Activated T-cell treated with anti-CD3 and anti-CD28 coated beads for 1 hour (primary cell): ENCODE measurements around the gene KCTD1.

Source experiments
- DNase-seq: peaks from one replicate; pipeline ENCODE4 v3.0.0-alpha.2; 2020; ENCODE audit warnings: low read depth

KCTD1 gene

DNA sequence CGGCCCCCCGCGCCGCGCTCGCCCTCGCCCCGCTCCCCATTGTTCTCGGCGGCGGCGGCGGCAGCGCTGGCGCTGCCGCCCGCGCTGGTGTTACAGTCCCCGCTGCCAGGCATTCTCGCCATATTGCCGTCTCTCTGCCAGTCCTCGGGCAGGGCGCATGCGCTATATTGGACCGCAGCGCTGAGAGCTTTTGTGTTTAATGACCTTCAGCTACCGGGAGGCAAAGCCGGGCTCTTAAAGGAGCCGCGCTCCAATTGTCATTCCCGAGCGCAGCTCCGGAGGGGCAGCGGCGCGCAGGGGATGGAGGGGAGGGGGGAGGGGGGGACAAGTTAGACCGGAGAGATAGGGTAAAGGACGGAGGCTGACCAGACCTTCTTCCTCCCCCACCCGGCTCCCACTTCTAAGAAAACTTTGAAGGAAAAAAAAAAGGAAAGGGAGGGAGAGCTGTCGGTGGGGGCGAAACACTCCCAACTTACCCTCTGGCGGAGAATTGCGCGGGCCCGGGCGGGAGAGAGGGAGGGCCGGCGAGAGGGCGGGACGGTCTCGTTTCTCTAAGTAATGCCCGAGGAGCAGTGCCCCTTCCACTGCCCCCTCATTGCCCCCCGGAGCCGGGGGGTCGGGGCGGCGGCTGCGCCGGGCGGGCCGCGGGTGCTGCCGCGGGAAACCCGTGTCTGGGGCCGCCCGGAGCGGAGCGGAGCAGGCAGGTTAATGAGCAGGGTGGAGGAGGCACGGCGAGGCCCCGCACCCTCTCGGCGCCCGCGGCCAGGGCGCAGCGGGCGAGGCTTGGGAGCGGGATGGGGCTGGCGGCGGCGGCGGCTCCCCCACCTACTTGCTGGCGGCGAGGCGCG is at the start of gene KCTD1:
TSS of gene KCTD1 (minus strand) at position 139 of the 848 bp plus-strand sequence. CDS start at position 122, 17 bp downstream.
- peak; percentile 41 for DNase-seq

DNA sequence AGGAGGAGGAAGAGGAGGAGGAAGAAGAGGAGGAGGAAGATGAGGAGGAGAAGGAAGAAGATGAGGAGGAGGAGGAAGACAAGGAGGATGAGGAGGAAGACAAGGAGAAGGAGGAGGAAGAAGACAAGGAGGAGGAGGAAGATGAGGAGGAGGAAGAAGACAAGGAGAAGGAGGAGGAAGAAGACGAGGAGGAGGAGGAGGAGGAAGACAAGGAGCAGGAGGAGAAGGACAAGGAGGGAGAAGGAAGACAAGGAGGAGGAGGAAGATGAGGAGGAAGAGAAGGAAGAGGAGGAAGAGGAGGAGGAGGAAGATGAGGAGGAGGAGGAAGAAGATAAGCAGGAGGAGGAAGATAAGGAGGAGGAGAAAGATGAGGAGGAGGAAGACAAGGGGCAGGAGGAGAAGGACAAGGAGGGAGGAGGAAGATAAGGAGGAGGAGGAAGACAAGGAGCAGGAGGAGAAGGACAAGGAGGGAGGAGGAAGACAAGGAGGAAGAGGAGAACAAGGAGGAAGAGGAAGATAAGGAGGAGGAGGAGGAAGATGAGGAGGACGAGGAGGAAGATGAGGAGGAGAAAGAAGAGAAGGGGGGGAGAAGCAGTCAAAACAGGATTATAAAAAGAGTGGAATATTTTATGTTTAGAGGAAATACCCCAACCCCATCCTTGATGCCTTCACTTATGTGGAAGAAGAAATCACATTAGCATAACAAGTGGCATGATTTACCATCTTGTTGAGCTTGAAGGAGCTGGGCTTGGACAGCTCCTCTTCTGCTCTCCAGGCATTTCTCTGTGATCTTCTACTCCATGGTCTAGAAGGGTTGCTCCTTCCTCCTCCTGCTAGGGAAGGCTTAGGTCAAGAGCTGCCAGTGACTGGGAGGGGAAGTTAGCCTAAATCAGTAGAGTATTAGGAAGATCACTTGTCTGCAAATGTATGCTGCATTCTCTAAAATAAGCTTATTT is 45.3 kb upstream of the KCTD1 start:
- no peak for DNase-seq

DNA sequence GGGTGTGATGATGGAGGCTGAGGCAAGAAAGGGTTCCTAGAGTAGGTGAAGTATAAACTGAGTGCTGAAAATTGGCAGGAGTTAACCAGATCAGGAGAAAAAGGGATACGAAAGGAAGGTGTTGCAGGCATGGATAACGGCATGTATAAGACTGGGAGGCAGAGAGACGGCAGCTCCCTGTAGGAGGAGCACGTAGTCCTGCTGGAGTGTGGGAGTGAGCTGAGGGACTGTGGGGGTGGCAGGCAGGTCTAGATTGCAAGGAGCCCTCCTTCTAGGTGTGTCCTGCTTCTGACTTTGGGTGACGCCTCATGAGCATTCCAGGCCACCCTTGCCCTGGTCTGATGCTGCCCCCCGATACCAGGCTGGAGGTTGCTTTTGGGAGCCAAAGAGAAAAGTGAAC is 36.4 kb upstream of the KCTD1 start:
- DNase-seq: no peak

DNA sequence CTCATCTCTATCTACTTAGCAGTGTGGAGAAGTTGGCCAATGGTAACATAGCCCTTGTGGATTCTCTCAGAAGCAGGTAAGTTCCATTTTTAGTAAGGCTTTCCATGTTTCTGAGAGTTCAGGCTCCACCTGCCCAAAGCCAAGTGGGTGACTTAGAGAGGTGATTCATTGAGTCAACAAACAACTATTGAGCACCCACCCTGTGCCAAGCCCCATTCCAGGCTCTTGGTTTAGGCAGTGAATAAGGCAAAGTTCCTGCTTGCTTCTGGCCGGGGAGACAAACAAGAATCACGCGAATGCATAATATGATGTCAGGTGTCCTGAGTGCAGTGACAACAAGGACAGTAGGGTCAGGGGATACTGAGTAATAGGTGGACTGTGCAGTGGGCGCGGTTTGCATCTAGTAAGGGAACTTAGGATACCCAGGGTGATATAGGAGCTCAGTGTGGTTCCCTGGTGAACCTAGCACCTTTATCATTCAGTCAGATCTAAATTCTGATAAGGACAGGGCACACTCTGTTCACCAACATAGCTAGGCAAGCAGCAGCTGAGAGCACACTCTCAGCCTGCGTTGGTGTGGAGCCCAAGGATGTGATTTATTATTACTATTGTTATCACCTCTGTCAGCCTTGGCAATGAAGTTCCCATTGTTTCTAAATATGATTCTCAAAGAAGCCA is 31.7 kb upstream of the KCTD1 start:
- no peak for DNase-seq

DNA sequence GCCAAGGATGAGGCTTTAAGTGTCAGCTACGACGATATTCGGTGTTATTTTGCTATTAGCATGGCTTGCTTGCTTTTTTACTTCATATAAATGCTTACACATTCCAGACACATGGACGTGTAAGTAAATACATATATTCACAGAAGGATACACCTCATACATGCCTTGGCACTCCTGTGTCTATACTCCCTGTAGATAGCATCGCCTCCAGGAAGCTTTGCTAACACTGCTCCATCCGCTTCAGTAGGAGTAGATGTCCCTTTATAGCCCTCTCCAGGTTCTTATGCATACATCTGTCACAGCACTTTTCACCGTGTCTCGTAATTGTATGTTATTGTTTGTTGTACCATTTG is 27.5 kb upstream of the KCTD1 start:
- no peak for DNase-seq

DNA sequence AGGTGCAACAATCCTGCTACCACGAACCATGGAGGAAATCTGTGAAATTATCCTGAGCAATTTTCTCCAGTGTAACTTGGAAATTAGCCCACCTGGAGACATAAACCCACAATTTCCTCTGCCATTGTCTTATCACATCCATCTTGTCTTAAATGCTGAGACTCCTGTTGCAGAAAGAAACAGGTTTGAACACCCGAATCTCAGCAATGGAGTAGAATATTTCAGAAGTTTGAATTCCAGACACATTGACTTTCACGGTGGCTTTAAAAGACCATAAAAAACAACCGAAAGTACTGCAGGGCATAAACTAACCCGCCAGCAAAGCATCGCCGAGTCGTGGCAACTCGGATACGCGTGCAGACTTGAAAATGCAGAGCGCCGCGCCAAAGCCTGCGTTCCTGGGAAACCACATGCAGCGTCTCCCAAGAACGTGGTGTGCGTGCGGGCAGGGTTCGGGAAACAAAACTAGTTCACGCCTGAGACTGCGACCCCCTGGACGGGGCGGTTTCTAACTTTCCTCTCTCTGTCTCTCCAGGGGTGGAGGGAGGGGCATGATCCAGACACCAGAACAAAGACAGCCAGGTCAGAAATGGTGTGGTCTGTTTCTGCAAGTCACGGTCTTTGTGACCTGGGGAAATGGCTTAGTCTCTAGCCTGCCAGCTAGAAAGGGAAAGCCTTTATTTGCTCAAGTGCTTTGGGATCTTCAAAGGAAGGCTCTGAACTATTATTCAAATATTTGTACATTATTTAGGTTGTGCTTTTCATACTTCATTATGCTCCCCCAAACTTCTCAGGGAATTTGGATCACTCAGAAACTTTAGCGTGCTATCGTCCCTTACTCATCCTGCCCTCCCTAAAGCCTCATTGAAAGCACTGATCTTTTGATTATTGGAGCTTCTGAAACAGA is 26.9 kb upstream of the KCTD1 start:
- DNase-seq: no peak

DNA sequence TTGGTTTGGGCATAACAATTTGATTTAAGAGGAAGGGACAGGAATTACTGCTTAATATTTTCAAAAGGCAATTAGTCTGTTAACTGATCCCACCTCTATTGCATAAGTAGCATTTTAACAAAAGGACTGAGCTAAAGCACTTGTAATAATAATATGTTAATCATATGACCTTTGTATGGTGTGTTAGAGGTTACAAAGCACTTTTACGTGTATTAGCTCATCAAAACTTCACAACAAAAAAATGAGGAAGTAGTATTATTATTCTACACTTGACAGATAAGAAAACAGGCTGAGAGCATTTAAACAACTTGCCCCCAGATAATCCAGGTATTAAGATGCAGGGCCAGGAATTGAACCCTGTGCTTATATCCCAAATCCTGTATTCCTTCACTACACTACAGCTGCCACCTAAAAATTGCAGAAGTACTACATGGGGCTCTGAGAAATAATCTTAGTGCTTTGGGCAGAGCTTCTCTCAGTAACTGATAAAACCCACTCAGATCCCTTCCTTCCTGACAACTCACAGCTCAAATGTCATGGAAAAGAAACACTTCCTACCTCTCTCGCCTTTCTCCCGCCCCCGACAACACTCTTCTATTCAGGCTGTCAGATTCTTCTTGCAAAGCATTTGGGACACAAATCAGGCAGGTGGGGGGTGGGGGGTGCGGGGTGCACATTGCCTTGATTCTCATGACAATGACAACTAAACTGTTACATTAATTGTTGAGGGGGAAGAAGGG is 20.7 kb upstream of the KCTD1 start:
- no peak for DNase-seq

DNA sequence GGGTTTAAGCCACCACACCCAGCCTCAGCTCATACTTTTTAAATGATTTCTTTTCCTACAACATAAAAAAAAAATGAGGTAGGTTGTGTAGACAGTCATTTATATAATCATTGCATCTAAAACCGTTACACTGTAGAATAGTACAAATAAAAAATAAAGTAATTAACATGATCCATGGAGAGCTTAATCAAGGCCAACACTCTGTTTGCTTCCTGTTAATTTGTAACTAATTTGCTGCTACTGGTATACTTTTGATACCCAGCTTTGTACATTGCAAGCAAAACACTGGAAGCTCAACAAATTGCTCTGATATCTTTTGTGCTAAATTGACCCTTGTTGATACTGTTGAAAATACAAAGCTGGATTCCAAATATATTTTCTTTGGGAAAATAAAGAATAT is 20.2 kb upstream of the KCTD1 start:
- no peak for DNase-seq

DNA sequence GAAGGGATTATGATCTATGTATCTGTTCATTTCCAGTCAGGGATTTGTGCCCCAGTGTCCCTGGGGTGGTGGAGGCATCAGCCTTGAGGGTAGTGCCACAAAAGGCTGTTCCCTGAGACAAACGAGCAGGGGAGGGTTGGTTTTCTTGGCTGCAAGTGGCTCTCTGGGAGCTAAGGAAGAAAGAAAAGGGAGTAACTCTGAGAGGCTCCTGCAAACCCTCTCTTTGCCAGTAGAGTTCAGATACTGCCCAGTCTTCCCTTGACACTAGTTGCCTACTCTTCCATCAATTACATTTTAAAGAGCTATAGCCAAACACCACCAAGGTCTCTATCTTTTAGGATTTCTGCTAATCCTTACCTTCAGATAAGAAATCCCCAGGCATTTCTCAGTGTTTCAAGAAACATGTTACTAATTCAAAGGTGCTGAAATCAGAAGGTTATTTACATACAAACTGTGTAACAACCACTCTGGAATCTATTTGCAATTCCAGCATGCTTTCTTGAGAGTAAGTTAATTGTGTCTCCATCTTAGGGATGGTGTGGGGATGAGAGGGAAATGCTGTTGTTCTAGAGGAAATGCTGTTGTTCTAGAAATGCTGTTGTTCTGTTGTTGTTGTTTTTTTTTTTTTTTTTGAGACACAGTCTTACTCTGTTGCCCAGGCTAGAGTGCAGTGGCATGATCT is 18.7 kb upstream of the KCTD1 start:
- no peak for DNase-seq

DNA sequence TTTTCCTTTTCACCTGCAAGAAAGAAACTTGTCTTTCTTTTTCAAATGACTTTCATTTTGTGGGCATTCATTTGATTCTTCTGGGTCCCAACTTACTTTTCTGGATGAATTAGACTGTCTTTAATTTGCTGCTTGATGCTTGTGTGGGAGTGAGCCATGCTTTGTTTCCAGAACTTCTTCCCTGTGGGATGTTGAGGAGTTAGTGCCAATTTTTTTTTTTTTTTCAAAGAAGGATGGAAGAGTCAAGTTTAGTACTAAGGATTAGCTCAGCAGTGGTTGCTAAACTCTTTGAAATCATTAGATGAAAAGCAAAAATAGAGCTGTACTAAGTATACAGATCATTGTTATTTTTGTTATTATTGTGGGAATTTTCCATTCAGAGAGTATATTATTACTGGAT is 17.2 kb upstream of the KCTD1 start:
- DNase-seq: no peak

DNA sequence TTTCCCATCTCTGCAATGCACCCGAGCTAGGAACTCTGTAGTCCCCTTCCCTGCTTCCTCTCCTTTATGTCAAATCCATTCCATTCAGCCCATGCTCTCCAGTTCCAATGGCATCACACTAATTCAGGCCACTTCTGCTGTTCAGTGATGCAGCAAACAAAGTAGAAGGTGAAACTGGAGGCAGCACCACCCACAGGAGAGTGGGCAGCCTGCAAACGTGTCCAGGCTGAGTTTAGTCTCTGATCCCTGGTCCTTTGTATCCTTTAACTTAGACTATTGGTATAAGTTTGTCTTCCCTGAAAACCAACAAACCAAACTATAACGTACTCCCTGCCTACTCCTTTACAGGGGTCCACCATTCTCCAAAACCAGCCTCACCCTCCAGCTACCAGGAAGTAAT is 14.7 kb upstream of the KCTD1 start:
- no peak for DNase-seq

DNA sequence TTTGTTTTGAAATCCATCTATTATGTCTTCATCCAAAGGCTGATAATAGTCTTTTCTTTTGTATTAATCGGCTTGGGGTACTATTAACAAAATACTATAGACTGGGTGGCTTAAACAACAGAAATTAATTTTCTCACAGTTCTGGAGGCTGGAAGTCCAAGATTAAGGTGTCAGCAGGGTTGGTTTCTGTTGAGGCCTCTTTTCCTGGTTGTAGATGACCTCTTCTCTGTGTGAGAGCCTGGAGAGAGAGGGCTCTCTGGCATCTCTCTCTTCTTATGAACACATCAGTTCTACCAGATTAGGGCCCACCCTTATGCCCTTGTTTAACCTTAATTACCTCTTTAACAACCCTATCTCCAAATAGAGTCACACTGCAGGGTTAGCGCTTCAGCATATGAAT is 14.2 kb upstream of the KCTD1 start:
- DNase-seq: no peak

DNA sequence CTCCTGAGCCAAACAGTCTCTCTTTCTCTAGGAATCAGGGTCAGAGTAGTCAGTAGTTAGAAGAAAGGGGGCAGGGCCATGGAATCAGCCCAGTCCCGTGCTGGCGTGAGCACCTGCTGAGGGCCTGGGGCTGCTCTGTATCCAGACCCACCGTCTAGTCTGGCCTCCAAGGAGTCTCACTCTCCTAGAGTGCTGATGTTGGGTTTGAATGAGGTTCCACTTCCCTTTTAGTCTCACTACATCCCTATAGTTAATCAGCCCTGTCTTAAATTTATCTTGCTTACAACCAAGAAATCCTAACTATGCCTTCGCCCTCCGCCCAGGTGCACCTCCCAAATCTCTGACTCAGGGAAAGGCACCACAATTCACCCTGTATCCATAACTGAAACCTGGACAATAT is 13.4 kb upstream of the KCTD1 start:
- no peak for DNase-seq

DNA sequence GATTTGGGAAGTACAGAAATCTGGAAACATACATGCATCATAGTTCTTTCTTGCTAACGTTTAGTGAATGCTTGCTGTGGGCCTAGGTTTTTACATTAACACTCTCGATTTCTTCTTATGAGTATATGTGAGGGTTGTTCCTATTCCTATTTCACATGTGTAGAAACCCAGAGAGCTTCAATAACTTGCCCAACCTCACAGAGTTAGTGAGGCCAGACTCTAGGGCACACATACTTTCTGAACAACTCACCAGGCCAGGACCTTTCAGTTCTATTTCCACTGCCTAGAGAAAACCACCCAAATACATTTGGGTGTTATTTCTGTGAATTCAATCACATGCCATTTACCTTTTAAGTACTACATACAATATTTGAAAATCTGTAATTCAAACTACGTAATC is 8.2 kb upstream of the KCTD1 start:
- DNase-seq: no peak

DNA sequence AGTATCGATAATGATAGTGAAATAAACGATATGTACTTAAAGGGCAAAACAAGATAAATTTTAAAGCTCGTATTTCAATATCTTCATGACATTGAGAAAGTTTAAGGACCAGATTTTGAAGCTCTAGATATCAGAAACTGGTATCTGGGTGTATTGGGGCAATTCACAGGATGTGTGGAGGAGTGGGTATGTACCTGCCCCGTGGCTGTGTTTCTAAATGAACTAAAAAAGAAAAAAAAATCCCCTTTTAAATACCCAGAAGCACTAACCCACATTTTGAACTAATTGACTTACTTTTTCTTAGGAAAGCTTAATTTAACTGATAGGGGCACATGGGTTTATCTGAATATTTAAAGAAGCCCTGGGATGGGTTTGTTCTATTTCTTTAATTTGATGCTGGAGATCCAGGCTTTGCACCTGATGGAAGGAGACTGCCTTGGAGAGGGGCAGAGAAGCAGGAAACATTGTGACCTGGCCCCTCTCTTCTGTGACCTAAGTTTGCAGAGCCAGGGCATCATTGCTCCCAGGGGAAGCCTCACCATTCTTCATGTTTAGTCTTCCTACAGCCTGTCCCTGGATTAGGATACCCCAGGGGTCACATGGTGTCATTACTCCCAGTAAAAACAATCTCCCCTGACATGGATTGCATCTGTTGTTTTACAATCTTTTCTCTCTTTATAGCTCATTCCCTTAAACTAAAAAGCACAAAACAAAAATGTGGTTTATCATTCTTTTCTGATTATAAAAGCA is 7.6 kb upstream of the KCTD1 start:
- DNase-seq: no peak

DNA sequence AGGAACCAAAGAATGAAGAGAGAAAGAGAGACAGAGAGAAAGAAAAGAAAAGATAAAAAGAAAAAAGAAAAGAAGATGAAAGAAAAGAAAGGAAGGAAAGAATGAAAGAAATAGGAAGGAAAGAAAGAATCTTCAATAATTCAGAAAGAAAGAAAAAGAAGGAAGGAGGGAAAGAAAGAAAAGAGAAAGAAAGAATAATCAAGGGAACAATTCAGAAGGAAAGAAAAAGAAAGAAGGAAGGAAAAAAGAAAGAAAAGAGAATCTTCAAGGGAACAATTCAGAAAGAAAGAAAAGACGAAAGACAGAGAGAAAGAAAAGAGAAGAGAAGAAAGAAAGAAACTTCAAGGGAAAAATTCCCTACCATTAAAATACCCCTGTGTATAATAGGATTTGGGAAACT is 5.6 kb upstream of the KCTD1 start:
- no peak for DNase-seq

DNA sequence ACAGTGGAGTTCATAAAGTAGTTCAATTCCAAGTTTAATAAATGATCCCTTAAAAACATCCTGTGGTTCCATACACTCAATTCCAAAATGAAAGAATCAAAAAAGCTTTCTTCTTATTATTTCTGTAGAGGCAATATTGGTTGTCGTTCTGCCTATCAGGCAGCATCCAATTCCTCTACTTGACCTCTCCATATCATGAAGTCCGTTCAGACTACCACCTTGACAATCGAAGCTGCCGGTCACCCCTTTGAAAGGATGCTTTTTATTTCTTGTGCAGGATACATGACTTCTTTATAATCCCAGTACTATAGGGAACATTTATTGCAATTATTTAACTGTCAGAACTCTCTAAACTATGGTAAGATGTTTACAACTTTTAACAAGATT is 3.3 kb upstream of the KCTD1 start:
- DNase-seq: no peak

DNA sequence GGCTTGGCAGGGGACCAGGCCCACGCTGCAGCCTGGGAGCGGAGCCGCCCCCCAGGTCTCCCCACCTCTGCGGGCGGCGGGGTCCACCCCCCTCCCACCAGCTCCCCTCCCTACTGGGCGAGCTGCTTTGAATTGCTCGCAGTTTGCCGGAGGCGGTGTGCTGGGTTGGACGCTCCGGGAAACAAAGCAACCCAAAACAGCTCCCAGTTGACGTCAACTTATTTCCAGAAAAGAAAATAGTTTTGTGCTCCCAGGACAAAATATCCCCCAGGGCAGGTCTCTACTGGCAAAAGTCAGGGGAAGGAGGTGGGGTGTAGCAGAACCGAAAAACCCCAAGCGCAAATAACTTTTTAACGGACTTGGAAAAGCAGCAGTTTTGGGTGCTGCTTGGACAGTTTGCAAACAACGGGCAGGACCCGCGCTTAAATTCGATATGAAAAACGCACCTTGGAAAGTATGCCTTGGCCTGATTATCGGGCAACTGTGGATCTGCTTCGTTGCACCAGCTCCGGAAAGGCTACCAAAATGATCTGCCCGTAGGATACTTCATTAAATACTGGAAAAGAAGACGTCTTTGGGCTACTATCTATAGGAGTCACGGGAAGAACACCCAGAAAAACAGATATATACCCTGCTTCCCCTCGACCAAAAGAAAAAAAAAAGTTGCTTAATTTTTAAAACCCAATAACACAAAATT is 2.8 kb upstream of the KCTD1 start:
- DNase-seq: no peak
